ENCODE data around the gene SLC9C1. TPM values are rescaled to one million over a fixed set of nuclear protein-coding genes. Genes with fewer than 3 reads are reported as not detected.

The SLC9C1 gene
- total and polyA plus RNA-seq, 2 of the 4 experiments (the other 2 are of a cell fraction): not detected

DNA sequence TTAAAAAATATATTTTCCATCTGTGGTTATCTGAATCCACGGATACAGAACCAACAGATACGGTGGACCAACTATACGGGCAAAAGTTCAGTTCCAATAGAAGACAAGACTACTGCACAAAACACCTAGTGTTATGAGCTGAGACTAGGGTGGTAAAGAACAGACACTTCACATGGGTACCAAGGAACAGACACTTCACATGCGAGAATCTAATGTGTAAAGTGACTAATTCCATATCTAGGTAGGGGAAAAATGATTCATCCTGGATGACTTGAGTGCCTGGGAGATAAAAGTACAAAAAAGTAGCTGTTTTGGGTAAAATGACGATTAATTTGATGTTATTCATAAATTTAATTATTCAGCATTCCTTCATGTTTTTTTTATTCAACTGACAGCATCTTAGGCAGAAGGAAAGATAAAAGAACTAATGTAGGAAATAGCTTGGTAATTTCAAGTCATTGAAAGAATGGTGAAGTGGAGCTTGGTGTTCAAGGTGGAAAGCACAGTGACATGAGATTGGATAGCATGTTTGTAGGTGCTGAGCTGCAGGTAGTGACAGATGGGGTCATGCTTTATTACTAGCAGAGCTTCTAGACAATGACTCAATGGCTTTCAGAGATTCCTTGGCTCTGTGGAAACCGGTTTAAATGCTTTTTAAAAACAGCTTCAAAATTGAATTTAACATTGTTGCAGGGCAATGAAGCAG is 44.2 kb upstream of the SLC9C1 start:
- Histone ChIP-seq H3K9me3 (ENCODE audit: control insufficient read depth, insufficient read depth, low read length) (peaks cover under 1% of the 10 kb centered on the region; the same call in 1 of the 2 replicates), H3K9me1 (ENCODE audit: insufficient read depth, low read length) (no peaks in the 10 kb centered on the region), H3K79me1 (ENCODE audit: low read depth in 1 of 2, low read length in 2 of 2) (no peaks in the 10 kb centered on the region), H3K4me1 (ENCODE audit: control insufficient read depth, insufficient read depth, low read length) (no peaks in the 10 kb centered on the region), H3K56ac (ENCODE audit: extremely low read depth, insufficient read depth, low read length) (no peak overlapping the region), H4K5ac (ENCODE audit: low read depth, low read length) (no peak overlapping the region), H3K4me3 (ENCODE audit: insufficient read depth, low read depth, low read length) (no peak overlapping the region), H3K4me2 (ENCODE audit: low read depth, low read length) (no peak overlapping the region), H2AK5ac (ENCODE audit: low read depth, low read length) (no peak overlapping the region), H3K4ac (ENCODE audit: low read depth, low read length) (no peak overlapping the region), H2BK20ac (ENCODE audit: low read depth, low read length) (no peak overlapping the region), H3K18ac (ENCODE audit: low read depth, low read length) (no peak overlapping the region), H3K9ac (ENCODE audit: low read depth, low read length) (no peak overlapping the region), H2BK5ac (ENCODE audit: low read depth, low read length, poor library complexity, severe bottlenecking) (no peak overlapping the region), H3K36me3 (ENCODE audit: control insufficient read depth, insufficient read depth, low read length) (no peaks in the 10 kb centered on the region), H2BK120ac (ENCODE audit: low read depth, low read length) (no peak overlapping the region), H2AFZ (replicated peaks; ENCODE audit: low read length, poor library complexity) (no peak overlapping the region), H2BK15ac (ENCODE audit: low read depth, low read length) (no peak overlapping the region), H4K91ac (ENCODE audit: insufficient read depth, low read depth, low read length) (no peak overlapping the region), H2AK9ac (replicated peaks; ENCODE audit: low read depth, low read length, poor library complexity) (no peak overlapping the region), H3K27me3 (ENCODE audit: control insufficient read depth, insufficient read depth, low read length) (peaks cover 12% of the 10 kb centered on the region; the same call in 1 of the 2 replicates), H3K14ac (replicated peaks; ENCODE audit: low read depth, low read length) (no peak overlapping the region), H3K27ac (ENCODE audit: insufficient read depth, low read length) (no peak overlapping the region), H3K23ac (ENCODE audit: low read depth, low read length) (no peak overlapping the region), H4K20me1 (ENCODE audit: insufficient read depth, low read length) (no peaks in the 10 kb centered on the region), H4K8ac (ENCODE audit: low read depth in 2 of 2, low read length in 2 of 2) (no peak overlapping the region)
- ChIA-PET CTCF (no interaction called here), POLR2A (ENCODE audit: unreplicated experiment) (no interaction called here)
- ATAC-seq (ENCODE audit: low read depth) (no peak), DNase-seq (no peak)
- no TSS peak for BruUV-seq (replicated peaks)
- WGBS, 2 experiments (ENCODE audit: extremely low coverage in 2 of 2, insufficient read length in 1 of 2): no CpG with 5 or more reads among the region's 6 CpGs
- in situ Hi-C loops (cut with MboI; ENCODE audit: low sequenced_read_pairs): no loop called here
- dilution Hi-C loops (cut with HindIII; ENCODE audit: low sequenced_read_pairs, unreplicated experiment): no loop called here
- intact Hi-C loops (cut with micrococcal nuclease): no loop called here
- TF ChIP-seq SMC3 (IDR thresholded peaks at IDR 0.05; ENCODE audit: low read depth, low read length) (no peak), NFE2L2 (IDR thresholded peaks at IDR 0.05; ENCODE audit: low read depth, low read length) (no peak), BHLHE40 (IDR thresholded peaks at IDR 0.05; ENCODE audit: low read depth, low read length) (no peak), FOS (IDR thresholded peaks at IDR 0.05; ENCODE audit: low read depth, low read length) (no peak), RFX5 (IDR thresholded peaks at IDR 0.05; ENCODE audit: low read depth, low read length) (no peak), CHD1 (IDR thresholded peaks at IDR 0.05; ENCODE audit: low read depth, low read length) (no peak), RCOR1 (IDR thresholded peaks at IDR 0.05; ENCODE audit: insufficient replicate concordance, low read length) (no peak)
- TF ChIP-seq, protein P1, sequence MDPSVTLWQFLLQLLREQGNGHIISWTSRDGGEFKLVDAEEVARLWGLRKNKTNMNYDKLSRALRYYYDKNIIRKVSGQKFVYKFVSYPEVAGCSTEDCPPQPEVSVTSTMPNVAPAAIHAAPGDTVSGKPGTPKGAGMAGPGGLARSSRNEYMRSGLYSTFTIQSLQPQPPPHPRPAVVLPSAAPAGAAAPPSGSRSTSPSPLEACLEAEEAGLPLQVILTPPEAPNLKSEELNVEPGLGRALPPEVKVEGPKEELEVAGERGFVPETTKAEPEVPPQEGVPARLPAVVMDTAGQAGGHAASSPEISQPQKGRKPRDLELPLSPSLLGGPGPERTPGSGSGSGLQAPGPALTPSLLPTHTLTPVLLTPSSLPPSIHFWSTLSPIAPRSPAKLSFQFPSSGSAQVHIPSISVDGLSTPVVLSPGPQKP (IDR thresholded peaks at IDR 0.05; ENCODE audit: borderline replicate concordance, low read depth, low read length): no peak
- TF ChIP-seq, protein P2, sequence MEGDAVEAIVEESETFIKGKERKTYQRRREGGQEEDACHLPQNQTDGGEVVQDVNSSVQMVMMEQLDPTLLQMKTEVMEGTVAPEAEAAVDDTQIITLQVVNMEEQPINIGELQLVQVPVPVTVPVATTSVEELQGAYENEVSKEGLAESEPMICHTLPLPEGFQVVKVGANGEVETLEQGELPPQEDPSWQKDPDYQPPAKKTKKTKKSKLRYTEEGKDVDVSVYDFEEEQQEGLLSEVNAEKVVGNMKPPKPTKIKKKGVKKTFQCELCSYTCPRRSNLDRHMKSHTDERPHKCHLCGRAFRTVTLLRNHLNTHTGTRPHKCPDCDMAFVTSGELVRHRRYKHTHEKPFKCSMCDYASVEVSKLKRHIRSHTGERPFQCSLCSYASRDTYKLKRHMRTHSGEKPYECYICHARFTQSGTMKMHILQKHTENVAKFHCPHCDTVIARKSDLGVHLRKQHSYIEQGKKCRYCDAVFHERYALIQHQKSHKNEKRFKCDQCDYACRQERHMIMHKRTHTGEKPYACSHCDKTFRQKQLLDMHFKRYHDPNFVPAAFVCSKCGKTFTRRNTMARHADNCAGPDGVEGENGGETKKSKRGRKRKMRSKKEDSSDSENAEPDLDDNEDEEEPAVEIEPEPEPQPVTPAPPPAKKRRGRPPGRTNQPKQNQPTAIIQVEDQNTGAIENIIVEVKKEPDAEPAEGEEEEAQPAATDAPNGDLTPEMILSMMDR (conservative IDR thresholded peaks at IDR 0.05; ENCODE audit: low read depth, low read length): no peak

Measured in IMR-90 (cell line).